Fibroblast of pulmonary artery (primary cell): ENCODE measurements around the gene JAK3.
"Not testable (repeated sequence)": the region's sequence is repeated elsewhere in the genome, so short reads cannot be mapped to it uniquely, and the experiment has no call there.

Experiments
- DNase-seq: peaks from one replicate; pipeline ENCODE4 v3.0.0-alpha.2; 2010; ENCODE audit warnings: low read depth
- H3K4me3 ChIP-seq: replicated peaks from 2 replicates; pipeline ENCODE4 v1.5.1; 2011; ENCODE audit warnings: low read depth, mild to moderate bottlenecking, control low read depth, low read length, moderate library complexity
- CTCF ChIP-seq: IDR thresholded peaks from 2 replicates; pipeline ENCODE4 v1.5.1; 2011; ENCODE audit warnings: mild to moderate bottlenecking, control low read depth, low read length, inconsistent platforms; ENCODE audit errors: missing control alignments

The JAK3 gene

GRCh38 chr19:17802137-17802858, 45.5 kb downstream of the JAK3 start:
- no peak for DNase-seq
- no peak for TF ChIP-seq CTCF
- no peak overlapping the region for H3K4me3 ChIP-seq

GRCh38 chr19:17798599-17798998, 49.2 kb downstream of the JAK3 start:
- not testable (repeated sequence) for H3K4me3 ChIP-seq, DNase-seq

- TF ChIP-seq CTCF, result no peak
- H3K4me3 ChIP-seq, result no peak overlapping the region
- no peak for DNase-seq
Measured at GRCh38 chr19:17797424-17798201, 50.2 kb downstream of the JAK3 start.

GRCh38 chr19:17796838-17797423, 50.9 kb downstream of the JAK3 start:
- no peak for DNase-seq
- no peak for TF ChIP-seq CTCF
- H3K4me3 ChIP-seq, result no peak overlapping the region

GRCh38 chr19:17796013-17796837, 51.6 kb downstream of the JAK3 start:
- TF ChIP-seq CTCF, result no peak
- no peak overlapping the region for H3K4me3 ChIP-seq
- no peak for DNase-seq

GRCh38 chr19:17795495-17795856, 52.3 kb downstream of the JAK3 start:
- no peak overlapping the region for H3K4me3 ChIP-seq

More at GRCh38 chr19:17795495-17795856, 52.3 kb downstream of the JAK3 start:
- DNase-seq, result no peak
- no peak for TF ChIP-seq CTCF
